SU-DHL-6 (cell line): ENCODE results near the gene CGB3.

ENCODE experiments used
- CTCF ChIP-seq: fragments of 200-600 bp; sonication (generic); IDR thresholded peaks from one replicate; pipeline ENCODE4 v1.5.1; 2017; ENCODE audit warnings: antibody characterized with exemption, mild to moderate bottlenecking, low read length, moderate library complexity; ENCODE audit not compliant: insufficient read depth, poor library complexity, severe bottlenecking
- EZH2phosphoT487 ChIP-seq: fragments of 200-600 bp; sonication (generic), shearing (Covaris generic); conservative IDR thresholded peaks from 2 replicates; pipeline ENCODE4 v1.6.1; 2018; ENCODE audit warnings: mild to moderate bottlenecking, antibody characterized with exemption, low read length, moderate library complexity, mixed read lengths

GRCh38 chr19:48987323-48987722, 36.8 kb downstream of the CGB3 start:
- TF ChIP-seq CTCF (no peak), EZH2phosphoT487 (no peak)
